Upper lobe of right lung (tissue), 1 donor: ENCODE measurements around the gene GPR119. TPM values are rescaled to one million over a fixed set of nuclear protein-coding genes. Genes with fewer than 3 reads are reported as not detected.
A peak's percentile ranks its signal among the peaks of the same experiment; 100 is the strongest.

Experiments
- ATAC-seq: fragments of 200-7000 bp; cut with Tn5 transposase; one replicate; pipeline ENCODE4 v1.9.1; 2020; ENCODE audit warnings: mild to moderate bottlenecking, moderate library complexity
- DNase-seq: peaks from one replicate; pipeline ENCODE4 v3.0.0-alpha.2; 2020
- H3K27ac ChIP-seq: fragments of 200-600 bp; one replicate; pipeline ENCODE4 v1.8.0; 2022
- H3K27me3 ChIP-seq: fragments of 200-600 bp; one replicate; pipeline ENCODE4 v1.8.0; 2022; ENCODE audit warnings: mild to moderate bottlenecking
- H3K36me3 ChIP-seq: fragments of 200-600 bp; one replicate; pipeline ENCODE4 v1.8.0; 2022
- H3K4me1 ChIP-seq: fragments of 200-600 bp; one replicate; pipeline ENCODE4 v1.8.0; 2022
- H3K4me3 ChIP-seq: fragments of 200-600 bp; one replicate; pipeline ENCODE4 v1.8.0; 2022; ENCODE audit warnings: mild to moderate bottlenecking
- H3K9me3 ChIP-seq: fragments of 200-600 bp; one replicate; pipeline ENCODE4 v1.8.0; 2022
- intact Hi-C: fragments of 100-400 bp; cut with DNase I; formaldehyde crosslinking; loops from one replicate; pipeline ENCODE4 v1.11.0; 2022
- total RNA-seq: library from RNA; stranded (reverse); fragmentation: NEBNext Ultra II Directional; extraction: Animal tissue kit (Norgen Biotek cat#: 25700); gene quantifications from one replicate; pipeline ENCODE4 v1.2.1, GENCODE V29; 2021
- TF ChIP-seq, protein P1 (sequence below): fragments of 200-600 bp; IDR thresholded peaks from one replicate; pipeline ENCODE4 v1.8.0; 2022; ENCODE audit warnings: antibody characterized with exemption
- donor health status: DM: no; HTN: yes; CAD: no; lungs with severe emphysema.

GPR119 gene
- total RNA-seq, 1 donor from 2014 or later = not detected

DNA sequence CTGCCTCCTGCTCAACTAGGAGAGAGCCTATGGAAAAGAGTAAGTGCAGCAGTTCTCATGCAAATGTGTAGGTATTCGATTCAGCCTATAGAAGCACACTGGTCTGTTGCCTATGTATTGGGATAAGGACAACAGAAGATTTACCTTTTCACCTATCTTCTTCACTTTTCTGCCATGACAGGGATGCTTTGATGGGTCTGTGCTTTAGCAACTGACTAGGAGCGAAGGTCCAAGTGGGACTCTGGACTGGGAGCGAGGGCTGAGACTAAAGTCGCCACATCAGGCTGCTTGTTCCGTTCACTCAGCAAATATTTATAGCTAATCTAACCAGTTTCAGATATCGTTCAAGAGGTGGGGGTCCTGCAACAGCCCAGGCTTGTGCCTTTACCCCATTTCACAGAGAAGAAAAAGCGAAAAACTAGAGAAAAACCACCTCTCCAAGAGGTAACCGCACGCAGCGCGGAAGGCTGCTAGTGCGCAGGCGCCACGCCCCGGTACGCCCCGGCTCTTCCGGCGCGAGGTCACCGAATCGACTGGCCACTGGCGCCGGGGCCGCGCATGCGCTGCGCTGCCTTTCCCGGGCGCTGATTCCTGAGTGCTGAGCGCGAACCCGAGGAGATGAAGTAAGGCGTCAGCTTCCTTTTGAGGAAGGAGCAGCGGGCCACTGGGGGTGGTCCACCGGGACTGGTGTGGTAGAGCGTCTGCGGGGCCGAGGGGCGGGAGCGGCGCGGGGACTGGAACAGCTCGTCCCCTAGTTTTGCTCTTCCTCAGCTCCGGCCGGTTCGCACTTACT is 16.1 kb upstream of the GPR119 start, which contains the start of gene RBMX2:
RBMX2 (plus strand) TSS at position 573 of the 793 bp plus-strand sequence; CDS start at position 619, 46 bp downstream.
- TF ChIP-seq, protein P1, sequence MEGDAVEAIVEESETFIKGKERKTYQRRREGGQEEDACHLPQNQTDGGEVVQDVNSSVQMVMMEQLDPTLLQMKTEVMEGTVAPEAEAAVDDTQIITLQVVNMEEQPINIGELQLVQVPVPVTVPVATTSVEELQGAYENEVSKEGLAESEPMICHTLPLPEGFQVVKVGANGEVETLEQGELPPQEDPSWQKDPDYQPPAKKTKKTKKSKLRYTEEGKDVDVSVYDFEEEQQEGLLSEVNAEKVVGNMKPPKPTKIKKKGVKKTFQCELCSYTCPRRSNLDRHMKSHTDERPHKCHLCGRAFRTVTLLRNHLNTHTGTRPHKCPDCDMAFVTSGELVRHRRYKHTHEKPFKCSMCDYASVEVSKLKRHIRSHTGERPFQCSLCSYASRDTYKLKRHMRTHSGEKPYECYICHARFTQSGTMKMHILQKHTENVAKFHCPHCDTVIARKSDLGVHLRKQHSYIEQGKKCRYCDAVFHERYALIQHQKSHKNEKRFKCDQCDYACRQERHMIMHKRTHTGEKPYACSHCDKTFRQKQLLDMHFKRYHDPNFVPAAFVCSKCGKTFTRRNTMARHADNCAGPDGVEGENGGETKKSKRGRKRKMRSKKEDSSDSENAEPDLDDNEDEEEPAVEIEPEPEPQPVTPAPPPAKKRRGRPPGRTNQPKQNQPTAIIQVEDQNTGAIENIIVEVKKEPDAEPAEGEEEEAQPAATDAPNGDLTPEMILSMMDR = no peak
- intact Hi-C loops = no loop called here
- Histone ChIP-seq H3K4me3 (peak within 1 kb of the TSS; percentile 71), H3K27ac (peak within 1 kb of the TSS; percentile 81), H3K36me3 (no peaks in the 10 kb centered on the region), H3K4me1 (no peaks in the 10 kb centered on the region), H3K27me3 (no peaks in the 10 kb centered on the region), H3K9me3 (no peaks in the 10 kb centered on the region)
- ATAC-seq = peak; percentile 99
- DNase-seq = peak; percentile 89

DNA sequence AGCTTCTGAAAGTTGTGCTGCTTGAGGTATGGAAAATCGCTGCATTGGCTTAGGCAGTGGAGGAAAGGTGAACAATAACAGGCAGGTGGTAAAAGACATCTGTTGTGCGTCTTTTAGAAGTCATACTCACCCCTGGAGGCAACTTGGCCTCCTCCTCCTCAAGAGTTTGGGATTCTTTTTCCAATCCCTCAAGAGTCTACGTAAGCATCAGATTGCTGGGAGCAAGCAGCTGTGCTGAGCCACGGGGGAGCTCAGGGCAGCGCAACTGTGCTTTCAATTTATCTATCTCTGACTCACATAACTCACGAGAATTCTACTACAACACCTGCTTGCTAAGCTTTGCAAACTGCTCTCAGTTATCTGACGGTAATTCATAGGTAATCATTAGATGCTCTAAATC is 9.9 kb upstream of the GPR119 start:
- intact Hi-C loops = no loop called here
- Histone ChIP-seq H3K9me3 (no peaks in the 10 kb centered on the region), H3K27ac (no peak overlapping the region), H3K4me3 (no peak overlapping the region), H3K4me1 (no peaks in the 10 kb centered on the region), H3K27me3 (no peaks in the 10 kb centered on the region), H3K36me3 (no peaks in the 10 kb centered on the region)
- TF ChIP-seq, protein P1 = no peak
- no peak for ATAC-seq
- no peak for DNase-seq

DNA sequence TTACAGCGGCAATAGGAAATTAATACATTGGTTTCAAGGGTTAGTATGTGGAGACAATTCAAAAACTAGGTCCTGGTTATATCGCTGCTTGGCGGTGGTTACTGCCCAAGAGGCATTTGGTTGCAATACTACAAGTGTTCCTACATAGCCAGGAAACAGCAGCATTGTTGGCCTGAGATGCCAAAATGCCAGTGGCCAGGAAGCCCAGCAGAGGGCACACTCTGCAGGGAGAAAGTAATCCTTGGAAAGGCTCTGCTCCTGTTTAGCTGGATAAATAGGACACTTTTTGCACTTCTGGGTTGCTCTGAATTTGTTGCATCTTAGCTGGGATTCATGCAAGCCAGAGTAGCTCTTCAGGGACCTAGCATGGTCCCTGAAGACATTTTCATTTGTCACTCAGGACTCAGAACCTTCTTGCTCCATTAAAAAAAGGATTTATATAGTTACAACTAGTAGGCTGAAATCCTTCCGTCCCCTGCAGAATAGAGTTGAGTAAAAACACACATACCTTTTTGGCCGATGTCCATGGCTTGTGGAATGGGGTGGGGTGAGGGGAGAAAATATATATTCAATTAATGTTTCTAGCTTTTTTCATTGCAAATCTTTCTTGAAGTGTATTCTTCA is 8.1 kb upstream of the GPR119 start:
- no peaks in the 10 kb centered on the region for H3K27me3 ChIP-seq
- peak; percentile 70 for ATAC-seq

DNA sequence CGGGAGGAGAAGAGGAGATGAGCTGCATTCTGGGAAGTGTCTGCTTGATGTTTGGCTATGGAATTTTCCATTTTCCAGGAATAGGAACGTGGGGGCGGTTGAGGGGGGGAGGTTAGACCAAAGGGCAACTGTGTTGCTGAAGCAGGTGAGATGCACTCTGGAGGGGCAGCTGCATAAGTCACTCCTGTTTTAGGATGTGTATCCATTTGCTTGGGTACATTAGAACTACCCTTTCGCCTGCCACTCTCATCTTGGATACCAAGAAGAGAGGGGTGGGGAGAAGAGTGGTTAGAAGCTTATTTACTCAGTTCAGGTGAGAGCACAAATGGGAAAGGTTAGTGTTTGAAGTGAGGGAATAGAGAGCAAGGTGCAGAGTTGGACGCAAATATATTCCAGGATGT is 934 bp upstream of the GPR119 start:
- Histone ChIP-seq H3K4me1 (no peaks in the 10 kb centered on the region), H3K27me3 (no peaks in the 10 kb centered on the region), H3K27ac (no peak overlapping the region), H3K9me3 (no peaks in the 10 kb centered on the region), H3K4me3 (no peak overlapping the region), H3K36me3 (no peaks in the 10 kb centered on the region)
- DNase-seq (no peak), ATAC-seq (no peak)
- TF ChIP-seq, protein P1 = no peak
- intact Hi-C loops = no loop called here

More for the DNA sequence above, 8.1 kb upstream of the GPR119 start:
- intact Hi-C loops = no loop called here
- no peak overlapping the region for H3K27ac ChIP-seq
- H3K4me1 ChIP-seq = no peaks in the 10 kb centered on the region
- no peaks in the 10 kb centered on the region for H3K9me3 ChIP-seq
- H3K36me3 ChIP-seq = no peaks in the 10 kb centered on the region
- H3K4me3 ChIP-seq = no peak overlapping the region
- no peak for DNase-seq
- TF ChIP-seq, protein P1 = peak; percentile 56

DNA sequence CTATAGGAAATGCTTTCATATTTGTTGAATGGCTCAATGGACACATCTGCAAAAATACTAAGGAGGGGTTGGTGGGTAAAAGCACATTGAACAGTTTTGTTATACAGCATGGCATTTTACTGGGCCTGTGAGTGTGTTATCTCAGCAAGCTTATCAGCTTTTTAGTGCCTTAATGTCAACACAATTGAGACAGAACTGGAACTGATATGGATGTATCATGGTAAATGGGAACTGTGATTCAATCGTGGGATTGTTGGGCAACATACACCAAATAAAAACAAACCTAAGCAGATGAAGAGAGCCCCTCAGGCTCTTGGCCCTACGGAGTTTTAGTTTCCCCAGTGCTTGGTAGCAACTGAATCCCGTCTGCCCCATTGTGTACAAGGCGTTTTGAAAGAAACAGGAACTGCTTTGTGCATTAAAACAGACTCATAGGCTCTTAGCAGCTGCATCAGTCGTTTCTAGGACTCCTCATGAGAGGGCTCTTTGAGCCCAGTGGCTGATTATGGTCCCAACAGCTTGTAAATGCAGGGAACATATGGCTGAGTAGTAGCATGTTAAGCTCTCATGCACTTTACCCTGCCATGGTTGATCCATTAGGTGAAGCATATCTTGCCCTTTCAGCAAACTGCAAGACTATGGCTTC is 7.3 kb downstream of the GPR119 start:
- no peak for DNase-seq
- no peaks in the 10 kb centered on the region for H3K4me1 ChIP-seq
- no peaks in the 10 kb centered on the region for H3K27me3 ChIP-seq
- no peaks in the 10 kb centered on the region for H3K9me3 ChIP-seq
- no peak for ATAC-seq
- intact Hi-C loops = no loop called here
- TF ChIP-seq, protein P1 = no peak
- H3K36me3 ChIP-seq = no peaks in the 10 kb centered on the region
- H3K4me3 ChIP-seq = no peak overlapping the region
- no peak overlapping the region for H3K27ac ChIP-seq
